ENCODE data around the gene DEPDC4.

- no peak for TF ChIP-seq CTCF (IDR thresholded peaks at IDR 0.05)
- no peak for TF ChIP-seq POLR2A (IDR thresholded peaks at IDR 0.05)
Measured at GRCh38 chr12:100197486-100197885, 69.4 kb downstream of the DEPDC4 start.
